ENCODE measurements around the gene CHST13.

CHST13 gene

GRCh38 chr3:126511291-126511690, 12.7 kb upstream of the CHST13 start:
- no peak for DNase-seq

GRCh38 chr3:126512026-126512425, 11.9 kb upstream of the CHST13 start:
- no peak for DNase-seq

GRCh38 chr3:126512916-126513650, 10.9 kb upstream of the CHST13 start:
- DNase-seq: no peak

- DNase-seq: no peak
Observed at GRCh38 chr3:126514161-126514560, 9.8 kb upstream of the CHST13 start.

- no peak for DNase-seq
Observed at GRCh38 chr3:126515066-126515706, 8.8 kb upstream of the CHST13 start.

GRCh38 chr3:126516152-126516935, 7.6 kb upstream of the CHST13 start:
- no peak for DNase-seq

GRCh38 chr3:126516936-126517290, 7.0 kb upstream of the CHST13 start:
- DNase-seq: no peak

- DNase-seq: no peak
Observed at GRCh38 chr3:126517291-126517951, 6.5 kb upstream of the CHST13 start, which contains the start of gene UROC1. TSS of gene UROC1 (minus strand) at chr3:126517773. CDS start at chr3:126517719, 54 bp downstream.

- no peak for DNase-seq
Observed at GRCh38 chr3:126517986-126518778, 5.8 kb upstream of the CHST13 start.

GRCh38 chr3:126518779-126519177, 5.2 kb upstream of the CHST13 start:
- DNase-seq: no peak

GRCh38 chr3:126519506-126520455, 4.2 kb upstream of the CHST13 start:
- DNase-seq: no peak

- DNase-seq: no peak
Observed at GRCh38 chr3:126521122-126521891, 2.6 kb upstream of the CHST13 start.

GRCh38 chr3:126522363-126522788, 1.6 kb upstream of the CHST13 start:
- DNase-seq: peak; percentile 14

GRCh38 chr3:126524429-126524988, 554 bp downstream of the CHST13 start:
- DNase-seq: peak; percentile 68

- DNase-seq: no peak
Observed at GRCh38 chr3:126525091-126525852, 1.3 kb downstream of the CHST13 start.

GRCh38 chr3:126525853-126526667, 2.1 kb downstream of the CHST13 start:
- DNase-seq: no peak

- DNase-seq: no peak
Observed at GRCh38 chr3:126526668-126527005, 2.7 kb downstream of the CHST13 start.

GRCh38 chr3:126527006-126527405, 3.1 kb downstream of the CHST13 start:
- DNase-seq: no peak
